ENCODE results near the gene NMS.

The NMS gene

DNA sequence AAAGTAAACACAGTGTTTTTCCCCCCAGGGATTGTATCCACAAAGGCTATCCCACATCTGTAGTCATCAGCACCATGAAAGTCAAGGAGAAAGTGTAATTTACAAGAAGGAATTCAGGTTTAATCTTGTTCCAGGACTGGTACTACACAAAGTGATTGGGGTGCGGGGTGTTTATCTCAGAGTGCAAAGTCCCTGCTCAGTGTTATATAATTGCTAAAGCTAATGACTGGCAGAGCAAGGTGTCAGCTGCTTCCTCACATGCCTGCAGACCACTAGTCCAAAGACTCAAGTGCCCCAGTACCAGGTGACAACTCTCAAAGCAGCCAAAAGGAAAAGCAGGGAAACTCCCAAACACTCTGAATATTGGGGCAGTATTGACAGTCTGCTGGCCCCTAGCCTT lies 52.1 kb downstream of the NMS start:
- H3K9me3 ChIP-seq (ENCODE audit: control insufficient read depth, low read length), result no peaks in the 10 kb centered on the region
- 87 to 95% methylated on average over 1 of the region's 1 CpG for WGBS, 2 experiments
- H3K4me1 ChIP-seq (ENCODE audit: control insufficient read depth, insufficient read depth, low read length), result no peaks in the 10 kb centered on the region
- H3K36me3 ChIP-seq (ENCODE audit: control insufficient read depth, insufficient read depth, low read length), result no peaks in the 10 kb centered on the region
- H3K27me3 ChIP-seq (ENCODE audit: control insufficient read depth, insufficient read depth, low read length, poor library complexity, severe bottlenecking), result no peaks in the 10 kb centered on the region
- no peak overlapping the region for H3K27ac ChIP-seq (ENCODE audit: insufficient read depth, low read depth, low read length, poor library complexity, severe bottlenecking)
- H3K4me3 ChIP-seq (ENCODE audit: insufficient read depth, low read depth, low read length), result no peak overlapping the region

DNA sequence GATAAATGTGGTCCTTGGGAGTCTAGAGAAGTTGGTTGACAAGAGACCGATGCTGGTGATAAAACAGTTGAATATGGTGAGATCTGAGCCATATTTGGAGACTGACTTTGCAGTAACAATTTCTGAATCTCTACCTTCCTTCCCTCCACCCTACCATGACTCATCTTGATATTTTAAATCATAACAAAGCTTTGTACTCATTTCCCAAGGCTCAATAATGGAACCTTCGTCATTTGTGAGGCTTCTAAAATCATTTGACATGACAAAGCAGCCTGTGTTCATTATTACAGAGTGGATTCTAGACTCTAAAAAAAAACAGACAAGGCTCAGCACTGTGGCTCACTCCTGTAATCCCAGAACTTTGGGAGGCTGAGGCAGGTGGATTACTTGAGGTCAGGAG lies 54.0 kb downstream of the NMS start:
- Histone ChIP-seq H3K9me3 (ENCODE audit: control insufficient read depth, low read length) (no peaks in the 10 kb centered on the region), H3K4me1 (ENCODE audit: control insufficient read depth, insufficient read depth, low read length) (no peaks in the 10 kb centered on the region), H3K36me3 (ENCODE audit: control insufficient read depth, insufficient read depth, low read length) (no peaks in the 10 kb centered on the region), H3K27ac (ENCODE audit: insufficient read depth, low read depth, low read length, poor library complexity, severe bottlenecking) (no peak overlapping the region), H3K27me3 (ENCODE audit: control insufficient read depth, insufficient read depth, low read length, poor library complexity, severe bottlenecking) (no peaks in the 10 kb centered on the region), H3K4me3 (ENCODE audit: insufficient read depth, low read depth, low read length) (no peak overlapping the region)
- WGBS, 2 experiments, result 93 to 96% methylated on average over 2 of the region's 2 CpGs

DNA sequence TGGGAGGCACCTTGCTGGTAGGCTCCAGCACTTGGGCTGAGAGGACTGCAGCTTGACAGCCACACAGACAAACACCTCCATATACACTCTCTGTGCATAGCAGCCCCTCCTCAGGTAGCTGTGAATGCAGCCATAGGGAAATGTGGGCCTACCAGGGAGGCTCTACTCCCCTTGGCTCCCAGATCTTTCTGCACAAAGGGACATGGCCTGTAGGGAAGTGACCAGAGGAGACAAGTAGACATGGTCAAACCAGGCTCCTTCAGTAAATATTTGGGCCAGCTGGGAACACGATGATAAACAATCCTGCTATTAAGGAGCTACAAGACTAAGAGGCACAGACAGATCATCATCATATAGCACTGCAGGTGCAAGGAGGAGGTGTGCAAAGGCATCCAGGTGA lies 56.6 kb downstream of the NMS start:
- H3K36me3 ChIP-seq (ENCODE audit: control insufficient read depth, insufficient read depth, low read length), result no peaks in the 10 kb centered on the region
- H3K27ac ChIP-seq (ENCODE audit: insufficient read depth, low read depth, low read length, poor library complexity, severe bottlenecking), result no peak overlapping the region
- 86 to 100% methylated on average over 1 of the region's 1 CpG for WGBS, 2 experiments
- no peaks in the 10 kb centered on the region for H3K4me1 ChIP-seq (ENCODE audit: control insufficient read depth, insufficient read depth, low read length)
- H3K4me3 ChIP-seq (ENCODE audit: insufficient read depth, low read depth, low read length), result no peak overlapping the region
- no peaks in the 10 kb centered on the region for H3K9me3 ChIP-seq (ENCODE audit: control insufficient read depth, low read length)
- no peaks in the 10 kb centered on the region for H3K27me3 ChIP-seq (ENCODE audit: control insufficient read depth, insufficient read depth, low read length, poor library complexity, severe bottlenecking)

DNA sequence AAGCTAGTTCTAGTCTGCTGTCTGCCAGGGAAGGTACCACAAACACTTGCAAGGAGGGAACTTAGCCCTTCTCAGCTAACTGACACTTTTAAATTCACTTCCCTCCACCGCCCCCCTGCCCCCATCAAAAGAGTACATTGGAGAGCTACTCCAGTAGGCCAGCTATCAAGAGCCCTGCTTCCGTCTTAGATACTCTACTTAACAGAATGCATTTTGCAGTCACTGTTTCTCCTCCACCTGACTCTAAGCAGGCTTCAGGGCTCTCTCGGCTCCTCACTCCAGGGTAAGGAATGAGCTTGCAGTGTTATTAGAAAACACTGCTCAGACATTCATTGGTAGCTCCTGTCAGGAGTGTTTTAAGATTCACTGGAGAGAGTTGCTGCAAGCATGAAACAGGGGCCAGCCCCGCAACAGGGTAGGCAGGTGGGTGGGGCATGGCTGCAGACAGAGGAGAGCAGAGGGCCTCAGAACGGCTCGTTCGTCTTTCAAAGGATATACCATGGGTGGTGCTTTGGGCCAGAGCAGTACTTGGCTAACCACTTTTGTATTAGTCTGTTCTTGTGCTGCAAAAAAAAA lies 57.2 kb downstream of the NMS start:
- Histone ChIP-seq H3K36me3 (ENCODE audit: control insufficient read depth, insufficient read depth, low read length) (no peaks in the 10 kb centered on the region), H3K9me3 (ENCODE audit: control insufficient read depth, low read length) (no peaks in the 10 kb centered on the region), H3K27me3 (ENCODE audit: control insufficient read depth, insufficient read depth, low read length, poor library complexity, severe bottlenecking) (no peaks in the 10 kb centered on the region), H3K27ac (ENCODE audit: insufficient read depth, low read depth, low read length, poor library complexity, severe bottlenecking) (no peak overlapping the region), H3K4me1 (ENCODE audit: control insufficient read depth, insufficient read depth, low read length) (no peaks in the 10 kb centered on the region), H3K4me3 (ENCODE audit: insufficient read depth, low read depth, low read length) (no peak overlapping the region)
- 84 to 85% methylated on average over 7 of the region's 7 CpGs for WGBS, 2 experiments

DNA sequence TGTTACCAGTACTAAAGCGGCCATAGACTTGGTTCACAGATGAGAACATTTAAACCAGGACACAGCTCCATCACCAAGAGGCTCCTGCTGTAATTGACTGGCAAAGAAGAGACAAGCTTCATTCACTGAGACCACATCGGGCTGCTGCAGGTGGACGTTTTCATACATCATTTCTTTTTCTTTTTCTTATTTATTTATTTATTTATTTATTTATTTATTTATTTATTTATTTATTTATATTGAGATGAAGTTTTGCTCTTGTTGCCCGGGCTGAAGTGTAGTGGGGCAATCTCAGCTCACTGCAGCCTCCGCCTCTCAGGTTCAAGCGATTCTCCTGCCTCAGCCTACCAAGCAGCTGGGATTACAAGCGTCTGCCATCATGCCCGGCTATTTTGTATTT lies 58.9 kb downstream of the NMS start:
- WGBS, 2 experiments, result 90 to 93% methylated on average over 6 of the region's 8 CpGs
- H3K4me3 ChIP-seq (ENCODE audit: insufficient read depth, low read depth, low read length), result no peak overlapping the region
- no peaks in the 10 kb centered on the region for H3K4me1 ChIP-seq (ENCODE audit: control insufficient read depth, insufficient read depth, low read length)
- no peaks in the 10 kb centered on the region for H3K9me3 ChIP-seq (ENCODE audit: control insufficient read depth, low read length)
- no peak overlapping the region for H3K27ac ChIP-seq (ENCODE audit: insufficient read depth, low read depth, low read length, poor library complexity, severe bottlenecking)
- no peaks in the 10 kb centered on the region for H3K36me3 ChIP-seq (ENCODE audit: control insufficient read depth, insufficient read depth, low read length)
- no peaks in the 10 kb centered on the region for H3K27me3 ChIP-seq (ENCODE audit: control insufficient read depth, insufficient read depth, low read length, poor library complexity, severe bottlenecking)

DNA sequence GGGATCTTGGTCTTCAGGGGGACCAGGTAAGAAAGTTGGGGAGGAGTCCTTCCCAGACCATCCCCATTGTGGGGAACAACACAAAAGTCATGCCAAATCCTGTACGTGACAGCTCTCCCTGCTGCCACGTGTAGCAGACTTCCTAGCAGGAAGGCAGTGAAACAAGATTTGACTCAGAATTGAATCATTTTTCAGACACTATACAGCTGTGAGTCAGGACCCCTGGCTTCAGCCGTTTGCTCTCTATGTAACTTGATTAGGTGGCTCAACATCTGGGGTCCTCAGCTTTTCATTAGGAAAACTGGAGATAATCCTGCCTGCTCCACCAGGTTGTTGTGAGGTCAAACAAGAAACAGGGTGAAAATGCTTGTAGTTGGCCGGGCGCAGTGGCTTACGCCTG lies 59.6 kb downstream of the NMS start:
- 89 to 90% methylated on average over 6 of the region's 6 CpGs for WGBS, 2 experiments
- no peaks in the 10 kb centered on the region for H3K27me3 ChIP-seq (ENCODE audit: control insufficient read depth, insufficient read depth, low read length, poor library complexity, severe bottlenecking)

More for the DNA sequence above, 59.6 kb downstream of the NMS start:
- no peak overlapping the region for H3K27ac ChIP-seq (ENCODE audit: insufficient read depth, low read depth, low read length, poor library complexity, severe bottlenecking)
- H3K36me3 ChIP-seq (ENCODE audit: control insufficient read depth, insufficient read depth, low read length), result no peaks in the 10 kb centered on the region
- H3K9me3 ChIP-seq (ENCODE audit: control insufficient read depth, low read length), result no peaks in the 10 kb centered on the region
- no peaks in the 10 kb centered on the region for H3K4me1 ChIP-seq (ENCODE audit: control insufficient read depth, insufficient read depth, low read length)
- no peak overlapping the region for H3K4me3 ChIP-seq (ENCODE audit: insufficient read depth, low read depth, low read length)
